Liver (tissue), 9 donors: Measurements from ENCODE around the gene VPS26B. TPM values are rescaled to one million over a fixed set of nuclear protein-coding genes. Genes with fewer than 3 reads are reported as not detected.

Source experiments
- DNase-seq: peaks from one replicate; pipeline ENCODE4 v3.0.0-alpha.2; 2017; ENCODE audit warnings: low spot score
- H3K27ac ChIP-seq, 2 donors: one replicate each; pipeline ENCODE4 v1.7.0; 2013; ENCODE audit warnings: inconsistent platforms in 2 of 2, low read length in 2 of 2, control low read depth in 1 of 2, low read depth in 1 of 2, mild to moderate bottlenecking in 1 of 2
- H3K27me3 ChIP-seq, 4 donors: one replicate each; pipeline versions ENCODE4 v1.6.1 to v1.7.0; 2013; ENCODE audit warnings: low read length in 3 of 4, inconsistent platforms in 1 of 4, mild to moderate bottlenecking in 1 of 4, moderate library complexity in 1 of 4; ENCODE audit not compliant: control insufficient read depth in 4 of 4, insufficient read depth in 4 of 4
- H3K36me3 ChIP-seq, 4 donors: one replicate each; pipeline versions ENCODE4 v1.6.1 to v1.7.0; 2013; ENCODE audit warnings: low read length in 3 of 4, mild to moderate bottlenecking in 3 of 4, low read depth in 1 of 4, moderate library complexity in 1 of 4; ENCODE audit not compliant: control insufficient read depth in 4 of 4, insufficient read depth in 3 of 4
- H3K4me1 ChIP-seq, 4 donors: one replicate each; pipeline versions ENCODE4 v1.6.1 to v1.7.0; 2013; ENCODE audit warnings: low read length in 3 of 4, mild to moderate bottlenecking in 3 of 4, moderate library complexity in 1 of 4; ENCODE audit not compliant: control insufficient read depth in 4 of 4, insufficient read depth in 4 of 4
- H3K4me3 ChIP-seq, 3 donors: one replicate each; pipeline versions ENCODE4 v1.6.1 to v1.7.0; 2013; ENCODE audit warnings: low read length in 3 of 3, control low read depth in 1 of 3, low read depth in 1 of 3, mild to moderate bottlenecking in 1 of 3
- H3K9ac ChIP-seq, 2 donors: one replicate each; pipeline ENCODE4 v1.7.0; 2013; ENCODE audit warnings: low read length in 2 of 2, mild to moderate bottlenecking in 2 of 2, moderate library complexity in 2 of 2, control low read depth in 1 of 2, low read depth in 1 of 2
- H3K9me3 ChIP-seq, 4 donors: one replicate each; pipeline versions ENCODE4 v1.6.1 to v1.7.0; 2013; ENCODE audit warnings: low read length in 3 of 4; ENCODE audit not compliant: control insufficient read depth in 4 of 4
- EGR1 ChIP-seq, 2 donors: IDR thresholded peaks; 2 replicates each; pipeline ENCODE4 v1.6.1; 2016 to 2018; ENCODE audit warnings: antibody characterized with exemption in 2 of 2, low read depth in 2 of 2
- FOXA1 ChIP-seq: IDR thresholded peaks from 2 replicates; pipeline ENCODE4 v1.6.1; 2016; ENCODE audit warnings: antibody characterized with exemption
- FOXA2 ChIP-seq: IDR thresholded peaks from 2 replicates; pipeline ENCODE4 v1.6.1; 2016; ENCODE audit warnings: antibody characterized with exemption
- GABPA ChIP-seq, 2 donors: IDR thresholded peaks in 1 of 2; conservative IDR thresholded peaks in 1 of 2; 2 replicates each; pipeline ENCODE4 v1.6.1; 2016; ENCODE audit warnings: antibody characterized with exemption in 2 of 2, mild to moderate bottlenecking in 1 of 2, moderate library complexity in 1 of 2
- HNF4A ChIP-seq, 2 donors: conservative IDR thresholded peaks; 2 replicates each; pipeline ENCODE4 v1.6.1; 2016; ENCODE audit warnings: antibody characterized with exemption in 2 of 2, mild to moderate bottlenecking in 2 of 2
- HNF4G ChIP-seq: IDR thresholded peaks from 2 replicates; pipeline ENCODE4 v1.6.1; 2016; ENCODE audit warnings: antibody characterized with exemption
- JUND ChIP-seq, 2 donors: IDR thresholded peaks; 2 replicates each; pipeline ENCODE4 v1.6.1; 2016; ENCODE audit warnings: antibody characterized with exemption in 2 of 2
- NR2F2 ChIP-seq: IDR thresholded peaks from 2 replicates; pipeline ENCODE4 v1.6.1; 2016; ENCODE audit warnings: antibody characterized with exemption
- RAD21 ChIP-seq, 2 donors: IDR thresholded peaks; 2 replicates each; pipeline ENCODE4 v1.6.1; 2016; ENCODE audit warnings: antibody characterized with exemption in 2 of 2, mild to moderate bottlenecking in 2 of 2
- RXRA ChIP-seq, 2 donors: IDR thresholded peaks; 2 replicates each; pipeline ENCODE4 v1.6.1; 2017 to 2018; ENCODE audit warnings: antibody characterized with exemption in 2 of 2, mild to moderate bottlenecking in 1 of 2
- SP1 ChIP-seq: IDR thresholded peaks from 2 replicates; pipeline ENCODE4 v1.6.1; 2018; ENCODE audit warnings: antibody characterized with exemption, mild to moderate bottlenecking
- TAF1 ChIP-seq: conservative IDR thresholded peaks from 2 replicates; pipeline ENCODE4 v1.6.1; 2016; ENCODE audit warnings: antibody characterized with exemption, mild to moderate bottlenecking
- YY1 ChIP-seq: IDR thresholded peaks from 2 replicates; pipeline ENCODE4 v1.6.1; 2016; ENCODE audit warnings: antibody characterized with exemption, mild to moderate bottlenecking
- WGBS: extraction: QIAGEN DNeasy Blood & Tissue Kit; methylation state at CpG from one replicate; pipeline ENCODE4 v1.1.7; 2013; 5-methylcytosine and 5-hydroxymethylcytosine counted together
- polyA plus RNA-seq, 2 donors: library from polyadenylated mRNA; stranded (reverse) in 1 of 2; unstranded in 1 of 2; fragments of 200-250 nt in 1 of 2; fragments of >200 nt in 1 of 2; fragmentation: Nextera tagmentation in 1 of 2; extraction: Ambion mirVana in 1 of 2; gene quantifications; one replicate each; pipeline versions ENCODE4 v1.2.1 to v1.2.3, GENCODE V29; 2013 to 2015
- total RNA-seq, 2 donors: library from RNA; depleted of rRNA; stranded (reverse); fragments of >200 nt; gene quantifications; one replicate each; pipeline ENCODE4 v1.2.3, GENCODE V29; 2014
- TF ChIP-seq, protein P1 (sequence below): IDR thresholded peaks from 2 replicates; pipeline ENCODE4 v1.6.1; 2016; ENCODE audit warnings: antibody characterized with exemption, mild to moderate bottlenecking
- TF ChIP-seq, protein P2 (sequence below): IDR thresholded peaks from 2 replicates; pipeline ENCODE4 v1.6.1; 2016; ENCODE audit warnings: antibody characterized with exemption
- TF ChIP-seq, protein P3 (sequence below): IDR thresholded peaks from 2 replicates; pipeline ENCODE4 v1.6.1; 2016; ENCODE audit warnings: antibody characterized with exemption
- TF ChIP-seq, protein P4 (sequence below): IDR thresholded peaks from 2 replicates; pipeline ENCODE4 v1.6.1; 2016; ENCODE audit warnings: antibody characterized with exemption
- donor health status: healthy.
- donor health status: healthy.
- donor health status: healthy.
- donor health status: healthy.
- donor health status: healthy.

VPS26B gene
- total and polyA plus RNA-seq, 4 donors, result 12.6 to 35.0 (median 20.2) TPM

DNA sequence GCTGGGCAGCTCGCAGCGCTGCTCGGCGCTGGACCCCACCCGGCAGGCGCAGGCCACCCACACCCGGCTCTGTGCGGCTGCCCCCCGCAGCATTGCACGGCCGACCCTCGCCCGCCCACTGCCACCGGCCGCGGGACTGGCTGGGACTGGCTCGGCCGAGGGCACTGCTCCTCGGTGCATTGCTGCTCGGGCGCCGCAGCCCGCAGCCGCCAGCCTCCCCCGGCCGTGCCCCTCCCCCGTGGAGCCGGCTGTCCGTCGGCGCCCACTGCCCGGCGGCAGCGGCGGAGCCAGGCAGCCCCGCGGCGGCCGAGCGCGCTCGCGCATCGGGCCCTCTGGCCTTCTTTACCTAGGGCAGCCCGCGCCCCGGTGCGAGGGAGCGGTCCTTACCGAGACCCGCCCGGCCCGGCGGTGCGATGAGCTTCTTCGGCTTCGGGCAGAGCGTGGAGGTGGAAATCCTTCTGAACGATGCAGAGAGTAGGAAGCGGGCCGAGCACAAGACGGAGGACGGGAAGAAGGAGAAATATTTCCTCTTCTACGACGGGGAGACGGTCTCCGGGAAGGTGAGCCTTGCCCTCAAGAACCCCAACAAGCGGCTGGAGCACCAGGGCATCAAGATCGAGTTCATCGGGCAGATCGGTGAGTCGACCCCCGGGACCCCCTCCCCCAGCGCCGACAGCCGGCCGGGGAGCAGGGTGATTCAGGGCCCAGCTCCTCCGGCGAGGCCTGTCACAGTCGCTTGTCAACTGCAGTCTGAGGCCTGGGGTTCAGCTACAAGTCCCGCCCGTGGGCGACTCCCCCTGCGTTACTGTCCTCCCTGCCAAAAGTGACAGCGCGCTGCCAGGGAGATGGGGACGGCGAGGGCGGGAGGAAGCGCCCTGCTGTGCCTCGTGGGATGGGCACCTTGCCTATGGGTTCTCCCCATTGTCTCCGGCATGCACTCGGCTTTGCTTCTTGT lies 516 bp downstream of the VPS26B start (continued):
- TF ChIP-seq, protein P1, sequence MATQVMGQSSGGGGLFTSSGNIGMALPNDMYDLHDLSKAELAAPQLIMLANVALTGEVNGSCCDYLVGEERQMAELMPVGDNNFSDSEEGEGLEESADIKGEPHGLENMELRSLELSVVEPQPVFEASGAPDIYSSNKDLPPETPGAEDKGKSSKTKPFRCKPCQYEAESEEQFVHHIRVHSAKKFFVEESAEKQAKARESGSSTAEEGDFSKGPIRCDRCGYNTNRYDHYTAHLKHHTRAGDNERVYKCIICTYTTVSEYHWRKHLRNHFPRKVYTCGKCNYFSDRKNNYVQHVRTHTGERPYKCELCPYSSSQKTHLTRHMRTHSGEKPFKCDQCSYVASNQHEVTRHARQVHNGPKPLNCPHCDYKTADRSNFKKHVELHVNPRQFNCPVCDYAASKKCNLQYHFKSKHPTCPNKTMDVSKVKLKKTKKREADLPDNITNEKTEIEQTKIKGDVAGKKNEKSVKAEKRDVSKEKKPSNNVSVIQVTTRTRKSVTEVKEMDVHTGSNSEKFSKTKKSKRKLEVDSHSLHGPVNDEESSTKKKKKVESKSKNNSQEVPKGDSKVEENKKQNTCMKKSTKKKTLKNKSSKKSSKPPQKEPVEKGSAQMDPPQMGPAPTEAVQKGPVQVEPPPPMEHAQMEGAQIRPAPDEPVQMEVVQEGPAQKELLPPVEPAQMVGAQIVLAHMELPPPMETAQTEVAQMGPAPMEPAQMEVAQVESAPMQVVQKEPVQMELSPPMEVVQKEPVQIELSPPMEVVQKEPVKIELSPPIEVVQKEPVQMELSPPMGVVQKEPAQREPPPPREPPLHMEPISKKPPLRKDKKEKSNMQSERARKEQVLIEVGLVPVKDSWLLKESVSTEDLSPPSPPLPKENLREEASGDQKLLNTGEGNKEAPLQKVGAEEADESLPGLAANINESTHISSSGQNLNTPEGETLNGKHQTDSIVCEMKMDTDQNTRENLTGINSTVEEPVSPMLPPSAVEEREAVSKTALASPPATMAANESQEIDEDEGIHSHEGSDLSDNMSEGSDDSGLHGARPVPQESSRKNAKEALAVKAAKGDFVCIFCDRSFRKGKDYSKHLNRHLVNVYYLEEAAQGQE, result peak; percentile 69
- TF ChIP-seq HNF4G, result no peak

DNA sequence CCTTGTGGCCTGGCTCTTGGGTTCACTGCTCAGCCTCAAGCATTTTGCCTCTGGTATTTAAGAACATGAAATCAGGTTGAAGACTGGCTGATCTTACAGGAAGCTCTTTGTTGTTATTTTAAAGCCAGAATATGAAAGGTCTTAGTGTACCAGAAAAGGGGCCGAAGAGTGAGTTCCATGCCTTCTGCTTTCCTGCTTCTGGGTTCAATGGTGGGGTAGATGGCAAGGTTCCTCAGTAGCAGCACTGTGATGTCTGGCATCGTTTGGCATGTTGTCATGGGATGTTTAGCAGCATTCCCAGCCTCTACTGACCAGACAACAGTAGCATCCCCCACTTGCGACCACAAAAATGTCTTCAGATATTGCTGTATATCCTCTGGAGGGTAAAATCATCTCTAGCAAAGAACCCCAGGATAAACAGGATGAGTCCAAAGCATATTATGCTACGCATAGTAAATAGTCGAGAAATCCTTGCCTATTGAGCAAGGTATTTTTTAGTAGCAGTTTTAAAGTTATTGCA lies 2.4 kb downstream of the VPS26B start:
- no peaks in the 10 kb centered on the region for H3K9me3 ChIP-seq
- H3K4me3 ChIP-seq, result no peak overlapping the region
- H3K27ac ChIP-seq, result no peak overlapping the region
- 94% methylated on average over 5 of the region's 5 CpGs for WGBS
- H3K27me3 ChIP-seq, result no peaks in the 10 kb centered on the region
- DNase-seq, result no peak
- peaks cover 0 to 2% (median under 1%) of the 10 kb centered on the region in 4 donors for H3K36me3 ChIP-seq
- TF ChIP-seq, protein P2, sequence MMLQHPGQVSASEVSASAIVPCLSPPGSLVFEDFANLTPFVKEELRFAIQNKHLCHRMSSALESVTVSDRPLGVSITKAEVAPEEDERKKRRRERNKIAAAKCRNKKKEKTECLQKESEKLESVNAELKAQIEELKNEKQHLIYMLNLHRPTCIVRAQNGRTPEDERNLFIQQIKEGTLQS, result no peak
- no peak for TF ChIP-seq SP1
- TF ChIP-seq, protein P3, sequence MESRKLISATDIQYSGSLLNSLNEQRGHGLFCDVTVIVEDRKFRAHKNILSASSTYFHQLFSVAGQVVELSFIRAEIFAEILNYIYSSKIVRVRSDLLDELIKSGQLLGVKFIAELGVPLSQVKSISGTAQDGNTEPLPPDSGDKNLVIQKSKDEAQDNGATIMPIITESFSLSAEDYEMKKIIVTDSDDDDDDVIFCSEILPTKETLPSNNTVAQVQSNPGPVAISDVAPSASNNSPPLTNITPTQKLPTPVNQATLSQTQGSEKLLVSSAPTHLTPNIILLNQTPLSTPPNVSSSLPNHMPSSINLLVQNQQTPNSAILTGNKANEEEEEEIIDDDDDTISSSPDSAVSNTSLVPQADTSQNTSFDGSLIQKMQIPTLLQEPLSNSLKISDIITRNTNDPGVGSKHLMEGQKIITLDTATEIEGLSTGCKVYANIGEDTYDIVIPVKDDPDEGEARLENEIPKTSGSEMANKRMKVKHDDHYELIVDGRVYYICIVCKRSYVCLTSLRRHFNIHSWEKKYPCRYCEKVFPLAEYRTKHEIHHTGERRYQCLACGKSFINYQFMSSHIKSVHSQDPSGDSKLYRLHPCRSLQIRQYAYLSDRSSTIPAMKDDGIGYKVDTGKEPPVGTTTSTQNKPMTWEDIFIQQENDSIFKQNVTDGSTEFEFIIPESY, result no peak
- no peak for TF ChIP-seq FOXA1
- TF ChIP-seq YY1, result no peak
- TF ChIP-seq EGR1 (IDR thresholded peaks at IDR 0.05; ENCODE audit: low read depth in 2 of 2), result no peak
- no peak for TF ChIP-seq NR2F2
- TF ChIP-seq RXRA (IDR thresholded peaks at IDR 0.05), result no peak
- TF ChIP-seq GABPA (IDR thresholded peaks at IDR 0.05 in 1 of 2, conservative IDR thresholded peaks at IDR 0.05 in 1 of 2), result no peak
- TF ChIP-seq, protein P4, sequence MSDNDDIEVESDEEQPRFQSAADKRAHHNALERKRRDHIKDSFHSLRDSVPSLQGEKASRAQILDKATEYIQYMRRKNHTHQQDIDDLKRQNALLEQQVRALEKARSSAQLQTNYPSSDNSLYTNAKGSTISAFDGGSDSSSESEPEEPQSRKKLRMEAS, result no peak
- no peak for TF ChIP-seq RAD21 (IDR thresholded peaks at IDR 0.05)
- no peak for TF ChIP-seq TAF1
- TF ChIP-seq, protein P1, result no peak
- no peak for TF ChIP-seq HNF4G
- TF ChIP-seq HNF4A (conservative IDR thresholded peaks at IDR 0.05), result no peak
- no peak for TF ChIP-seq FOXA2
- TF ChIP-seq JUND (IDR thresholded peaks at IDR 0.05), result no peak
- H3K9ac ChIP-seq, result no peak overlapping the region
- peaks cover 7 to 45% (median 28%) of the 10 kb centered on the region in 4 donors for H3K4me1 ChIP-seq
